ENCODE results near the gene GIMAP8.

GRCh38 chr7:150410131-150410530 is 40.3 kb upstream of the GIMAP8 start:
- TF ChIP-seq TAF1 (IDR thresholded peaks at IDR 0.05; ENCODE audit: borderline replicate concordance, low read depth, low read length) (no peak), POLR2A (IDR thresholded peaks at IDR 0.05; ENCODE audit: low read depth, low read length) (no peak), POLR2AphosphoS5 (IDR thresholded peaks at IDR 0.05; ENCODE audit: low read depth, low read length) (no peak)

All from GM12892 (cell line).